PFSK-1 (cell line): ENCODE results near the gene MGARP.

Experiments used
- FOXP2 ChIP-seq: optimal IDR thresholded peaks from 2 replicates; pipeline ENCODE3; 2011; ENCODE audit warnings: borderline replicate concordance, control low read depth, inconsistent platforms; ENCODE audit not compliant: insufficient read depth; ENCODE audit errors: extremely low read length, extremely low read depth
- POLR2AphosphoS5 ChIP-seq: IDR thresholded peaks from 2 replicates; pipeline ENCODE4 v1.6.1; 2012; ENCODE audit warnings: low read depth, mild to moderate bottlenecking, control low read depth, low read length, moderate library complexity
- REST ChIP-seq, 2 experiments: IDR thresholded peaks; 2 replicates each; pipeline versions ENCODE4 v1.6.1 to v1.8.0; 2011 to 2012; ENCODE audit warnings: low read depth in 2 of 2, low read length in 2 of 2, control low read depth in 1 of 2, inconsistent platforms in 1 of 2, mild to moderate bottlenecking in 1 of 2, moderate library complexity in 1 of 2; ENCODE audit not compliant: insufficient read depth in 1 of 2
- SIN3A ChIP-seq: IDR thresholded peaks from 2 replicates; pipeline ENCODE4 v1.6.1; 2012; ENCODE audit warnings: mild to moderate bottlenecking, low read length, moderate library complexity, borderline replicate concordance; ENCODE audit not compliant: insufficient read depth
- TAF1 ChIP-seq: IDR thresholded peaks from 2 replicates; pipeline ENCODE4 v1.6.1; 2012; ENCODE audit warnings: low read length, control low read depth, borderline replicate concordance; ENCODE audit not compliant: insufficient read depth

Gene MGARP

GRCh38 chr4:139229534-139230039 is 50.4 kb downstream of the MGARP start:
- no peak for TF ChIP-seq POLR2AphosphoS5
- no peak for TF ChIP-seq REST (IDR thresholded peaks at IDR 0.05; ENCODE audit: insufficient read depth in 1 of 2, low read depth in 2 of 2, low read length in 2 of 2)
- TF ChIP-seq SIN3A = no peak
- no peak for TF ChIP-seq TAF1
- no peak for TF ChIP-seq FOXP2

- TF ChIP-seq REST (IDR thresholded peaks at IDR 0.05; ENCODE audit: insufficient read depth in 1 of 2, low read depth in 2 of 2, low read length in 2 of 2) (no peak), TAF1 (no peak), SIN3A (no peak), FOXP2 (no peak), POLR2AphosphoS5 (no peak)
These were observed 52.2 kb downstream of the MGARP start for GRCh38 chr4:139227729-139228404.

- TF ChIP-seq POLR2AphosphoS5 (no peak), TAF1 (no peak), SIN3A (no peak), FOXP2 (no peak), REST (IDR thresholded peaks at IDR 0.05; ENCODE audit: insufficient read depth in 1 of 2, low read depth in 2 of 2, low read length in 2 of 2) (no peak)
These were observed 56.2 kb downstream of the MGARP start for GRCh38 chr4:139223682-139224317.

GRCh38 chr4:139222215-139222614 is 57.8 kb downstream of the MGARP start:
- no peak for TF ChIP-seq POLR2AphosphoS5
- no peak for TF ChIP-seq TAF1
- no peak for TF ChIP-seq FOXP2
- TF ChIP-seq SIN3A = no peak
- TF ChIP-seq REST (IDR thresholded peaks at IDR 0.05; ENCODE audit: insufficient read depth in 1 of 2, low read depth in 2 of 2, low read length in 2 of 2) = no peak
